HG03460 (cell line): ENCODE results near the gene STMN3.
"Not testable (repeated sequence)": the region's sequence is repeated elsewhere in the genome, so short reads cannot be mapped to it uniquely, and the experiment has no call there.

Experiments
- ATAC-seq: cut with Tn5 transposase; IDR thresholded peaks from one replicate; pipeline ENCODE4 v1.9.1; 2021; ENCODE audit not compliant: unreplicated experiment

Gene STMN3

DNA sequence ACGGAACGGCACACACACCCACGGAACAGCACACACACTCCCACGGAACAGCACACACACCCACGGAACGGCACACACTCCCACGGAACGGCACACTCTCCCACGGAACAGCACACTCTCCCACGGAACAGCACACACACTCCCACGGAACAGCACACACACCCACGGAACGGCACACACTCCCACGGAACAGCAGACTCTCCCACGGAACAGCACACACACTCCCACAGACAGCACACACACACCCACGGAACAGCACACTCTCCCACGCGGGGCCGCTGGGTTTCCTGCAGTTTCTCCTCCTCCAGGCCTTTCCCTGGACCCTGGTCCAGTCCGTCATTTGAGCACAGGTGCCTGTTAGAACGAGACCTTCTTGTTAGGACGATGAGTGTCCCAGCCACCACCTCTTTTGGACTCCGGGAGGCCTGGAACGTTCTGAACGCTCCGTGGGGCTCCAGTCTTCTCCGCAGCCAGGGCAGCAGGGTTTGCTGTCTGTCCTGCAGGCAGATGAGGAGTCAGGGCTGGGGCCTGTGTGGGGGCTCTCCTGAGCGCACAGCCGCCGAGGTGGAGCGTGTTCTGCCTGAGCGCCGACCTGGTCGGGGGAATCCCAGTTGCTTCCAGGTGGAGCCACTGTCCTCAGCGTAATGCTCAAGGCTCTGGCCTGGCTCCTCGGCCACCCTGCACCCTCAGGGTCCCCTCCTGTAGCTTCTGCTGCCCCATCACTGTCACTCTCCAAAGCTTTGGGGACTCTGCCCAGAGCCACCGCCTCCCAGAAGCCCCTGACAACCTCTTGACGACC is 25.6 kb upstream of the STMN3 start:
- ATAC-seq: no peak

DNA sequence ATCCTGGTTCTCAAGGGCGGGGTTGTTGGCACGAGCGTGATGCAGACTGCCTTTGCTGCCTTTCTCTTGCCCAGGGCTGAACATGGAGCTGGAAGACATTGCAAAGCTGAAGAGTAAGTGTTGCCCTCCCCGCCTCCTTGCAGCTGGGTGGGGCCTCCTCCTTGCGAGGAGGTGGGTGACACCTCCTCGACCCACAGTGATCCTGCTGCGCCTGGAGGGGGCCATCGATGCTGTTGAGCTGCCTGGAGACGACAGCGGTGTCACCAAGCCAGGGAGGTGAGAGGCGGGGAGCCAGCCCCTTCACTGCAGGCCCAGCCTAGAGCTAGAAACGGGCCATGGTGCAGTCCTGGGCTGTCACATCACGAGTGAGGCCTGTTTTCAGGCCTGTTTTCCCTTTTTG is 24.8 kb upstream of the STMN3 start:
- ATAC-seq: no peak

DNA sequence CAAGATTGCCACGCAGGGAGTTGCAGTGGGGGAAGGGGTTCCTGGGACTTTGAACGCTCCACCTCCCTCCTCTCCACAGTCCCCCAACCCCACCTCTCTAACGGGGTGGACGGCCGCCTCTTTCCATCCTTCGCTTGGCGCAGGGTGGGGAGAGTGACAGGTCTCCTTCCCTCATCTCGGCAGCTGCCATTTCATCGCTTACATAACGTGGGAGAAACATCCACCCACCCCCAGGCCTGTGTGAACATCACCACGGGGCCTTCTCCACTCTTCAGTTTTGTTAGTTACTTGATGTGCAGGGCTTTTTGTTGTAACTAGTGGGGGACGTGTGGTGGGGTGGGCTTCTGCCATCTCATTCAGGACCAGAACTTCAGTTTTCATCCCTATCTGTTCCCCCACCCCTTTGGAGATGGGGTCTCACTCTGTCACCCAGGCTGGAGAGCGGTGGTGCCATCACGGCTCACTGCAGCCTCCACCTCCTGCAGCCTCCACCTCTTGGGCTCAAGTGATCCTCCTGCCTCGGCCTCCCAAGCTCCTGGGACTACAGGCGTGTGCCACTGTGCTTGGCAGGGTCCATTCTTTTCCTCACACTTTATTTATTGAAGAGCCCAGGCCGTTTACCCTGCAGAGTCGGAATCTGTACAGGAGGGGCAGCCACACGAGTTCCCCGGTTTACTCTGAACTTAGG is 22.6 kb upstream of the STMN3 start:
- ATAC-seq: no peak

DNA sequence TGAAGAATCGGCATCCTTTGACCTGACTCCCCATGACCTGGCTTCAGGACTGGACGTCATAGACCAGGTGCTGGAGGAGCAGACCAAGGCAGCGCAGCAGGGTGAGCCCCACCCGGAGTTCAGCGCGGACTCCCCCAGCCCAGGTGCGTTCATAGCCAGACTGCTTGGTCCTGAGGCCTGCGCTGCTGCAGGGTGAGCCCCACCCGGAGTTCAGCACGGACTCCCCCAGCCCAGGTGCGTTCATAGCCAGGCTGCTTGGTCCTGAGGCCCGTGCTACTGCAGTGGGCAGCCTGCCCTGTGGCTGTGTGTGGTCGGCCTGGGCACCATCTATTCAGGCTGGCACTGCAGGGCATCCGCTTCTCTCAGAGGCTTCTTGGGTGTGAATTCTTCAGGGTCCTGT is 20.7 kb upstream of the STMN3 start:
- ATAC-seq: no peak

DNA sequence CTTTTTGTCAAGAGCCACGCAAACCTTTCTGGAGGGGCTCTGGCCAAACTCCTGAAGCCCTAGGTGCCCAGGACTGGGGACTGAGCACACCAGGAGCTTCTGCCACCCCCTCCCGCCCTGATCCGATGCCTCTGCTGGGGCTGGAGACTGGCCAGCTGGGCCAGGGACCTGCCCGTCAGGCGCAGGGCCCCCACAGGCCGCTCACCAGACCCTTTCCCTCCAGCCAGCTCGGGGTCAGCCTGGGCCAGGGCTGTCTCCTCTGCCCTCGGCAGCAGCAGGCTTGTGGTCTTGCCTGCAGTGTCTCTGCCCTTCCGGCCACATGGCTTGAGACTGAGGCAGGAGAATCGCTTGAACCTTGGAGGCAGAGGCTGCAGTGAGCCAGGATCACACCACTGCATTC is 19.4 kb upstream of the STMN3 start:
- ATAC-seq: no peak

DNA sequence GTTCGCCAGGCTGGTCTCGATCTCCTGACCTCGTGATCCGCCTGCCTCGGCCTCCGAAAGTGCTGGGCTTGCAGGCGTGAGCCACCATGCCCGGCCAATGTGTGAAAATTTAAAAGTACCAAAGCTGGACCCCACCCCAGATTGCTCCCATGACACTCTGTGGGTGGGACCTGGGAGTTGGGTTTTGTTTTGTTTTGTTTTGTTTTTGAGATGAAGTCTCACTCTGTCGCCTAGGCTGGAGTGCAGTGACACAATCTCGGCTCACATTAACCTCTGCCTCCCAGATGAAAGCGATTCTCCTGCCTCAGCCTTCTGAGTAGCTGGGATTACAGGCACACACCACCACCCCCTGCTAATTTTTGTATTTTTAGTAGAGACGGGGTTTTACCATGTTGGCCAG is 18.5 kb upstream of the STMN3 start:
- not testable (repeated sequence) for ATAC-seq

DNA sequence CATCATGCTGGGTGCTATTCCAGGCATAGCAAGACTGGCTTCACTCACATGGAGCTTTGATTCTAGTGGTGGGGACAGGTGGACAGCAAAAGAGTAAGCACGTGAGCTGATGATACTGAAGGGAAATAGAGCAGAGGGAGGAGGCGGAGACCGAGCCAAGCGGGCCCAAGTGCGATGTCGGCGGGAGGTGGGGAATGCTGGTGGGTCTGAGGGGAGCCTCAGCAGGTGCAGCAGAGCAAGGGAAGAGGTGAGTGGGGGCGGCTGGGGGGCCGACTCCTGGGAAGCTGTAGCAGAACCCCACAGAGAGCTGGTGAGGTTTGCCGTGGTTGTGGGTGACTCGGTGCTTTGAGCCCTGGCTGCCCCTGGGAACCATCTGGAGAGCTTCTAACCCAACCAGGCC is 15.1 kb upstream of the STMN3 start:
- ATAC-seq: no peak

DNA sequence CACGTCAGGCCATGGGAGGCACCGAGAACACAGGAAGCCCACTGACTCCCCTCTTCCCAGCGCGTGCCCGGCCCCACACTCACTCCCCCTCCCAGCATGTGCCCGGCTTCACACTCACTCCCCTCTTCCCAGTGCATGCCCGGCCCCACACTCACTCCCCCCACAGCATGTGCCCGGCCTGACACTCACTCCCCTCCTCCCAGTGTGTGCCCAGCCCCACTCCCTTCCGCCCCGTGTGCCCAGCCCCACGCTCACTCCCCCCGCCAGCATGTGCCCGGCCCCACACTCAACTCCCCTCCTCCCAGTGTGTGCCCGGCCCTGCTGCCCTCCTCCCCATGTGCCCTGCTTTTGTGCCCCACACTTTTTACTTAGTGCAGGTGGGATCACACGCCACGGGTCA is 14.6 kb upstream of the STMN3 start:
- ATAC-seq: no peak

DNA sequence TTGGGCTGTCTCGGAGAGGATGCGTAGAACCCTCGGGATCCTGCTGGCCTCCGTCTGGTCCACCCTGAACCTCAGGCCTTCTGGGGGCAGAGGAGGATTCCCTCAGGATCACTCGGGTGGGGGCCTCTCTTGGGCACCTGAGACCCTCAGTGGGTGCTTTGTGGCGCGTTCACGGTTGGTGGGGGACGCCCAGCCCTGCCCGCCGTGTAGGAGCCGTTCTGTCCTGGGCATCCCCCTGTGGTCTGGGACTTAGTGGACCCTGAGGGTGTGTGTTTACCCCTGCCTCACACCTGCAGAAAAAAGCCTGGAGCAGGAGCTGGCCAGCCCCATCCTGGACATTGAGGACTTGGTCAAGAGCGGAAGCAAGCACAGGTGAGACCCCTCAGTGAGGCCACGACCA is 12.5 kb upstream of the STMN3 start:
- no peak for ATAC-seq

DNA sequence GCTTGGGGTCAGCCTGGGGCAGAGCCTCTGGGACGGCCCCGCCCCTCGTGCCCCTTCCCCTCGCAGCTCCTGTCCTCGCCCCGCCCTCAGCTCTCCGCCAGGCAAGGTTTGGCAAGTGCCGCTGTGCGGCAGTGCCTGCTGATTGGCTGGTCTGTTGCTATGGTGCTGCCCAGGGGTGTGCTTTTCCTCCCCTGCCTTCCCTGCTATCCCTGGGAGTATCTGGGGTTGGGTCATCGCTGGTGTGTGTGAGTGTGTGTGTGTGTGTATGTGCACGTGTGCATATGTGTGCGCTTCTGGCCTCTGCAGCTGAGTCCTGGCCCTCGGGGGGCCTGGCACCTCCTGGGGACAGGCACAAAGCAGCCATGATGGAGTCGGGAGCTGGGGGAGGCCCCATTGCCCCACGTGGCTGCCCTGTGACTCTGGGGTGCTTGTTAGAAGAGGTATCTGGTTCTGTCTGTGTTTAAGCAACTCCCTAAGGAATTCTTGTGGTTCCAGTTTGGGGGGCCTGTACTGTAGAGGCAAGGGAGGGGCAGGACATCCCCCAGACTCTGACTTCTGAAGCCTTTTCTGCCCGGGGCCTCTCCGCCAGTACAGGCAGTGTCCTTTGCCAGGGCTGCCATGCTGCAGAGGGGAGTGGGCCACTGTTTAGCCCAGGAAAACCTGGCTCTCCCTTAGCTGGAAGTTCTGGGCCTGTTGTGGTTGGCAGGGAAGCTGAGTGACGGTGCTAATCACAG is 11.8 kb upstream of the STMN3 start:
- ATAC-seq: no peak

DNA sequence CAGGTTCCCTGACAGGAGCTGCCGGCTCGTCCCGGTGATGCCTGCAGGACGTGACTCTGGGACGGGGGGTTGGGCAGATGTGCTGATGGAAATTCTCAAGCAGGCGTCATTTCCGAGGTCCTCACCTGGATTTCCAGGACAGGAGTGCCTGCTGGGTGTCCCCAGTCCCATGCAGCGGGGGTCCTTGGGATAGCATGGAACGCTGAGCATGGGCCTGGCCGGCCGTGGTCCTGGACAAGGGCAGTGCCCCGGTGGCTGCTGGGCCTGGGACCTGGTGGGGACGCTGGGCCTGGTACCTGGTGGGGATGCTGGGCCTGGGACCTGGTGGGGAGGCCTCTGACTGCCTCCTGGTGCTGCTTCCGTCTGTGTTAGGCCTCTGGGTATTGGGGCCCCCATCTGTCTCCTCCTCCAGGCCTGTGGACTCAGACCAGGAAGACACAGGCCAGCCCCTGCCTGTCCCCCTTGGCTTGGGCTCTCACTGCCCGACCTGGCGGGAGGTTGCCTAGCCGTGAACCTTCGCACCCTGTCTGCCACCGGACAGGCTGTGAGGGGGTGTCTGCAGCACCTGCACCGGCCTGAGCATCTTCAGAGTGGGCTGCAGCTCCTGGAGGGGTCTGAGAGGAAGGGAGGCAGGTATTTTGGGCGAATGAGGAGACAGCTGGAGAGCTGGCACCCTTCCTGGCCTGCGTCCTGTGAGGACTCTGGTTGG is 11.1 kb upstream of the STMN3 start:
- no peak for ATAC-seq

DNA sequence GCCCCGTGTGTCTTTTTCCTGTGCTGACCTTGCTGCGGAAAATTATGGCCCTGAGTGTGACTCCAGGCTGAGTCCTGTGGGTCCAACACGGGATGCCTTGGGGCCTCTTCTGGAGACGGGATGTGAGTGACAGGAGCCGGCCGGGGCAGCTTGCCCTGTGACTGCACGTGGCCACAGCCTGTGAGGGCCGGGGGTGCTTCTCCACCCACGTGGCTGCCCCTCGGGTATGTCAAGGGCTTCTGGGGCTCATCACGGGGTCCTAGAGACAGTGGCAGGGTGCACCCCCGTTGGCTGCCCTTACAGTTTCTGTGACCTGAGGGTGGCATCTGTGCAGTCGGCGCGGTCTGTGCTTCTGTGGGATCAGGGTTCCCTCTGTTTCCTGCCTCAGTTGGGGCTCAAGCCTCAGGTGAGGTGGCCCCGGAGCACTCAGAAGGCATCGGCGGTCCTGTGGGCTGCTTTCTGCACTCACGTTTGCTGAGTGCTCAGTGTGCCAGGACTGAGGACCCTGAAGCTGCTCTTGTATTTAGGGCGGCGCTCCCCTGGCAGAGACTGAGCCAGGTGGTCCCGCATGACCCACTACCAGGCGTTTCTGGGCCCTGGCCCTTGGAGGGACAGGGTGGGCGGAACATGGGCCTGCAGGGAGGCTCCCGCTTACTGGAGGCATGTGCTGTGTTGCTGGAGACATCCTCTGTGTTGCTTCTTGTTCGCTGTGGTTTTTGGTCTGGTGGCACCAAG is 10.3 kb upstream of the STMN3 start:
- no peak for ATAC-seq

DNA sequence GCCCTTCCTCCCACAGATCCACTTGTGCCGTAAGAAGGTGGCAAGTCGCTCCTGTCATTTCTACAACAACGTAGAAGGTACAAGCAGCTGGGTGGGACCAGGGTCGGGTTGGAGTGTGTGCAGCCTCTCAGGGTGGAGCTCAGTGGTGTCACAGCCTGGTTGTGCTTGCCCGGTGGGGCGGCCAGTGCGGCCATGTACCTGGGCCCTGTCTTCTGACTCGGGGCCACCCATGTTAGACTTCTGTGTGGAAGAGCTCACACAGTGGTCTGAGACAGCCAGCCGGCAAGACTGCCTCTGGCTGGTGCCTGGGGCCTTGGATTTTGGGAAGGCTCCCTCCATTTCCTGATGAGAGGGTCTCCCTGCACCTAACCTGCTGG is 9.6 kb upstream of the STMN3 start:
- ATAC-seq: no peak

DNA sequence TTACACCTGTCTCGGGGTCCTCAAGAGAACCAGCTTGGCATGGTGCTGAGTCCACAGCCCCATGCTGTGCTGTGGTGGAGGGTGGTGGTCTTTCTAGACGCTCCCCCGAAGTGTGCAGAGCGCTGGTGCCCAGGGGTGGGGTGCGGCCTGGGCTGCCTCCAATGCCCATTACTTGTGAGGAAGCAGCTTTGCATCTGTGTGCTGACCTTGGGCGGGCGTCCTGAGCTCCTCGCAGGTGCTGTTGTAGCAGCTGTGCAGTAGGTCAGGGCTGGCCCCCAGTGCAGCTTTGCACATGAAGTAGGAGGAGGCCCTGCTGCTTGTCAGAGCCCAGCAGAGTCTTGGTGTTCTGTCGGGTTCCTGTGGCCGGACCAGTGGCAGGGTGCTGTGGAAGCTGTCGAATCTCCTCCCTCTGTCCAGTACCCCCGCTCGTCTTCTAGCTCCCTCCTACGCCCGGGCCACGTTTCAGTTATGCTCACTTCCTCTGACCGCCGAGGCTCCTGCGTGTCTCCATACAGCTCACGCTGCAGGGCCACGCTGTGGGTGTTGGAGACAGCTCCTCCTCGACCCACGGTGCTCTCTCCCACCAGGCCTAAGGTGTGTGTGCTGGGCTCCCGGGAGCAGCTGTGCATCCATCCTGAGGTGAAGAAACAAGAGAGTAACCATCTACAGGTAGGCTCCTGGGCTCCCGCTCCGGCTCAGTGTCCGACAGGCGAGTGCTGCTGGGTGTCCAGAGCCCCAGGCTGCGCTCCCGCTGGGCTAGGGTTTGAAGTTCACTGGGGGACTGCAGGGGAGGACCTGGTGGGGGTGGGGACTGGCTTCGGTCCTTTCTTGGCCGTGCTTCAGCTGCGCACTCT is 9.0 kb upstream of the STMN3 start:
- ATAC-seq: no peak

DNA sequence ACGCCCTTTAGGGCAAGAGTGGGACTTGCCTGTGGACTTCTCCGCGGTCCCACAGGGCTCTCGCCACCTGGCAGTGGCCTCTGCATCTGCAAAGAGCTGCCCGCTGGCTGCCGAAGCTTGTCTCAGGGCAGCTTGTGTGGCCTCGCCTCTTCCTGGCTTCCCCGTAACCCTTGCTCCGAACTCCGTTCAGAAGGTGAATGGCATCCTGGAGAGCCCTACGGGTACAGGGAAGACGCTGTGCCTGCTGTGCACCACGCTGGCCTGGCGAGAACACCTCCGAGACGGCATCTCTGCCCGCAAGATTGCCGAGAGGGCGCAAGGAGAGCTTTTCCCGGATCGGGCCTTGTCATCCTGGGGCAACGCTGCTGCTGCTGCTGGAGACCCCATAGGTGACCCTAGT is 7.9 kb upstream of the STMN3 start:
- no peak for ATAC-seq

DNA sequence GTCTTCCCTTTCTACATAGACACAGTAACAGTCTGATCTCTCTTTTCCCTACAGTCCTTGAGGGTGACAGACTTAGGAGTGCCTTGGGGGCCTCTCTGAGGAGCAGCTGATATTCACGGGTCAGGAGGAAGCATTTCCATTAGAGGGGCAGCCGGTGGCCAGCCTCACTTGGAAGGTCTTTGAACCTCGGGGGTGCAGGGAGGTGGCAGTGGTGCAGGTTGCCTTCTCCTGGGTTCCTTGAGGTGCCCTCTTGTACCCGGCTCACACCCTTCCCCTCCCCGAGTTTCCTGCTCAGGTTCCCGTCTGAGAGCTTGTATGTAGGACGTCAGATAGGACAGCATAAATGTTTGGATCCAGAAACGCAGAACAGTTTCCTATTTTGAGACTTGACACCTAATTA is 7.4 kb upstream of the STMN3 start:
- no peak for ATAC-seq

DNA sequence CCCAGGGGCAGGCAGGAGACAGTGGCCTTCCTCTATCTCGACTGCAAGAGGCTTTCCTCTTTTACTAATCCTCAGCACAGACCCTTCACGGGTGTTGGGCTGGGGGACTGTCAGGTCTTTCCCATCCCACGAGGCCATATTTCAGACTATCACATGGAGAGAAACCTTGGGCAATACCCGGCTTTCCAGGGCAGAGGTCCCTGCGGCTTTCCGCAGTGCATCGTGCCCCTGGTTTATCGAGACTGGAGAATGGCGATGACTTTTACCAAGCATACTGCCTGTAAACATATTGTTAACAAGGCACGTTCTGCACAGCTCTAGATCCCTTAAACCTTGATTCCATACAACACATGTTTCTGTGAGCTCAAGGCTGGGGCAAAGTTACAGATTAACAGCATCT is 7.0 kb upstream of the STMN3 start:
- ATAC-seq: not testable (repeated sequence)

DNA sequence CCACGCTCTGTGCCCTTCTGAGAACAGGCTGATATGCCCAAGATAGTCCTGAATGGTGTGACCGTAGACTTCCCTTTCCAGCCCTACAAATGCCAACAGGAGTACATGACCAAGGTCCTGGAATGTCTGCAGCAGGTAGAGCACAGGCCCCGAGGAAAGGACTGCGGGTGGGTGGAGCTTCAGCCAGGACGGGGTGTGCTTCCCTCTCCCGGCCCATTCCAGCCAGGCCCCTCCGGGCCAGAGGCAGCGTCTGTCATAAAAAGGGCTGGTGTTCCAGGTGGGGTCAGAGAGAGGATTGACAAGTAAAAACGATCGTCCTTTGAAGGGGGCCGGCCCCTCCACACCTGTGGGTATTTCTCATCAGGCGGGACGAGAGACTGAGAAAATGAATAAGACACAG is 6.1 kb upstream of the STMN3 start:
- ATAC-seq: no peak

DNA sequence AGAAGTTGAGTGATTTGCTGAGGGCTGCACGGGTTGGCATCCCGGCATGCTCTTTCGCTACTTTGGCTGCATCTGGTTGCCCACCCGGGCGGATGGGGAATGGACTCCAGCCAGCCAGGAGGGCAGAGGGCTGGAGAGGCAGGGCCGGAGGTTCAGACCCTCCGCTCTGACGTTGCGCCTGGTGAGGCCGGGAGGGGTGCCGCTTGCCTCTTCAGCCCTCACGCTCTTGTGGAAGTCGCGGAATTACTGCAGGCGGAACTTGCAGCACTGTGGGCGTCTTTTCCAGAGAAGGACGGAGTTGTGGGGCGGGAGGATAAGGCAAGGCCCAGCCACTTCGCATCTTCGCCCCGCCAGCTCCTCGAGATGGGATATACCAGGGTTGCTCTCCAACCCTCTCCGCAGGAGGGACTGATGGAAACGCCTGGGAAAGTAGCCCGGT is 5.5 kb upstream of the STMN3 start:
- no peak for ATAC-seq
